ENCODE data around the gene TRPC1. TPM values are rescaled to one million over a fixed set of nuclear protein-coding genes. Genes with fewer than 3 reads are reported as not detected.

TRPC1 gene
- 3.9 and 8.8 TPM in 2 replicates for total RNA-seq

DNA sequence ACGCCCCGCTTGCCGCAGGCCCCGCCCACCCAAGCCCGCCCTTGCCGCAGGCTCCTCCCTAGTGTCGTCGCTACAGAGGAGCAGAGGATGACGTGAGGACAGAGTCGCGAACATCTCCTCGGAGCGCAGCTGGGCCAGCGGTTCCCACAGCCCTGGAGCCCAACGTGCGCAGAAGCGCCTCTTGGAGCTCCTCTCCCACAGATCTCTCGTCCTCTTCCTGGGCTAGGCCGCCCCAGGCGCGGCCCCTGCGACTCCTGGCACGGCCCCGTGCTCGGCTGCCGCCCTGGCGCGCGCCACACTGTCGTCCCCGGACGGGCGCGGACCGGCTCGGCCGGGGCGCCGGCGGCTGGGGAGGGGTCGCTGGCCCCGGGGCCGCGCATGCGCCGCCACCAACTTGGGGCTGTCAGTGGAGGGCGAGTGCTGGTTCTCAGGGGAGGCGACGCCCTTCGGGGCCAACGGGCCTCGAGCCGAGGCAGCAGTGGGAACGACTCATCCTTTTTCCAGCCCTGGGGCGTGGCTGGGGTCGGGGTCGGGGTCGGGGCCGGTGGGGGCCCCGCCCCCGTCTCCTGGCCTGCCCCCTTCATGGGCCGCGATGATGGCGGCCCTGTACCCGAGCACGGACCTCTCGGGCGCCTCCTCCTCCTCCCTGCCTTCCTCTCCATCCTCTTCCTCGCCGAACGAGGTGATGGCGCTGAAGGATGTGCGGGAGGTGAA lies at the start of gene TRPC1:
TSS of gene TRPC1 (plus strand) at position 67 of the 714 bp plus-strand sequence. CDS start at position 593, 526 bp downstream.
- no peak for FAIRE-seq
- DNase-seq (ENCODE audit: low read depth): peak; percentile 65
- TF ChIP-seq, protein P1, sequence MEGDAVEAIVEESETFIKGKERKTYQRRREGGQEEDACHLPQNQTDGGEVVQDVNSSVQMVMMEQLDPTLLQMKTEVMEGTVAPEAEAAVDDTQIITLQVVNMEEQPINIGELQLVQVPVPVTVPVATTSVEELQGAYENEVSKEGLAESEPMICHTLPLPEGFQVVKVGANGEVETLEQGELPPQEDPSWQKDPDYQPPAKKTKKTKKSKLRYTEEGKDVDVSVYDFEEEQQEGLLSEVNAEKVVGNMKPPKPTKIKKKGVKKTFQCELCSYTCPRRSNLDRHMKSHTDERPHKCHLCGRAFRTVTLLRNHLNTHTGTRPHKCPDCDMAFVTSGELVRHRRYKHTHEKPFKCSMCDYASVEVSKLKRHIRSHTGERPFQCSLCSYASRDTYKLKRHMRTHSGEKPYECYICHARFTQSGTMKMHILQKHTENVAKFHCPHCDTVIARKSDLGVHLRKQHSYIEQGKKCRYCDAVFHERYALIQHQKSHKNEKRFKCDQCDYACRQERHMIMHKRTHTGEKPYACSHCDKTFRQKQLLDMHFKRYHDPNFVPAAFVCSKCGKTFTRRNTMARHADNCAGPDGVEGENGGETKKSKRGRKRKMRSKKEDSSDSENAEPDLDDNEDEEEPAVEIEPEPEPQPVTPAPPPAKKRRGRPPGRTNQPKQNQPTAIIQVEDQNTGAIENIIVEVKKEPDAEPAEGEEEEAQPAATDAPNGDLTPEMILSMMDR (IDR thresholded peaks at IDR 0.05; ENCODE audit: insufficient read depth, low read length, severe bottlenecking): no peak
- H3K27me3 ChIP-seq (ENCODE audit: control insufficient read depth, insufficient read depth, low read length): no peaks in the 10 kb centered on the region
- H3K36me3 ChIP-seq (ENCODE audit: control insufficient read depth, insufficient read depth, low read length): no peaks in the 10 kb centered on the region
- peak within 1 kb of the TSS; percentile 76 for H3K4me3 ChIP-seq (ENCODE audit: low read depth, low read length)

DNA sequence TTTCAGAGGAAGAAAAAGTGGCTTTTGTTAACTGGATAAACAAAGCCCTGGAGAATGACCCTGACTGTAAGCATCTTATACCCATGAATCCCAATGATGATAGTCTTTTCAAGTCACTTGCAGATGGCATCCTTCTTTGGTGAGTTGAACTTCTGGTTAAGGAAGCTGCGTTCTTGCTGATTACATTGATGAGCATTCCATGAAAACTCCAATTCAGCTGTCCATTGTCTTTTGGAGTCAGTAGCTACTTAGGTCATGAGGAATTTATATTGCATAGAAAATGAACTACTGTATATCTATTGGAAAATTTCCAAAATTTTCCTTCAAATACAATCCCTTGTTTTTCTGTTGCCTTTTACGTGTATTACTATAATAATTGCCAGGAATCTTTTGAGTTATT lies 47.7 kb upstream of the TRPC1 start:
- no peaks in the 10 kb centered on the region for H3K27me3 ChIP-seq (ENCODE audit: control insufficient read depth, insufficient read depth, low read length)
- no peak for DNase-seq (ENCODE audit: low read depth)
- H3K36me3 ChIP-seq (ENCODE audit: control insufficient read depth, insufficient read depth, low read length): no peaks in the 10 kb centered on the region
- no peak overlapping the region for H3K4me3 ChIP-seq (ENCODE audit: low read depth, low read length)
- TF ChIP-seq, protein P1 (IDR thresholded peaks at IDR 0.05; ENCODE audit: insufficient read depth, low read length, severe bottlenecking): no peak
- no peak for FAIRE-seq

DNA sequence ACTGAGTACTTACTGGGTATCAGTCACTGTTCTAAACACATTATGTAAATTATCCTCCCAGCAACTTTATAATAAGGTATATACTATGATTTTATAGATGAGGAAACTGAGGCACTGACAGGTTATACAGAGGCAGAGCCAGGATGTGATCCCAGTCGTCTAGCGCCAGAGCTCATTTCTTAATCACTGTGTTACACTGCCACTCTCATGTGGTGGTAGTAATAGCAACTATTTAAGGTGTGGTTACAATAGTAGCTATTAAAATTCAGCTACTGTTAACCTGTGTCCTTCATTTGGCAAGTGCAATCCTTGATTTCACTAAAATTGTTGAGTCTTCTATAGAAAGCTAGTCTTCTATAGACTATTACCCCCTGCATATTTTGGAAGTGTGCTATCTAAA lies 43.1 kb upstream of the TRPC1 start:
- DNase-seq (ENCODE audit: low read depth): peak; percentile 29
- no peaks in the 10 kb centered on the region for H3K36me3 ChIP-seq (ENCODE audit: control insufficient read depth, insufficient read depth, low read length)
- no peaks in the 10 kb centered on the region for H3K27me3 ChIP-seq (ENCODE audit: control insufficient read depth, insufficient read depth, low read length)
- FAIRE-seq: no peak
- TF ChIP-seq, protein P1 (IDR thresholded peaks at IDR 0.05; ENCODE audit: insufficient read depth, low read length, severe bottlenecking): peak; percentile 9
- no peak overlapping the region for H3K4me3 ChIP-seq (ENCODE audit: low read depth, low read length)

DNA sequence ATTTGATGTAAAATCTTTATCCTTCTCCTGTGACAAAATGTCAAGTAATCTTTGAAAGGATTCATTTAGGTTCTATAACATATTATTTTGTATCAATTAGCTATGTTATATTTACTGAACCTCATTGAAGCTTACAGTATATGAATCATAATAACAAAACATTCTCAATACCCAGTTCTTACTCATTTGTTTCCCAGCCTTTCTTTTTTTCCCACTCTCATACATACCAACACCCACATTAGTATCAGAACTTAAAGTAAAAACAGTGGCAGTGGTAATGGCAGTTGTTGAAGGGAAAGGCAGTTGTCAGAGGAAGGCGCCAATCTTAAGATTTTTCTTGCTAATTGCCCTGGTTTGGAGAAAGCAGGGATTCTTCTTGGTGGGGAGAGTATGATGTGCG lies 33.2 kb upstream of the TRPC1 start:
- Histone ChIP-seq H3K4me3 (ENCODE audit: low read depth, low read length) (no peak overlapping the region), H3K27me3 (ENCODE audit: control insufficient read depth, insufficient read depth, low read length) (no peaks in the 10 kb centered on the region), H3K36me3 (ENCODE audit: control insufficient read depth, insufficient read depth, low read length) (no peaks in the 10 kb centered on the region)
- TF ChIP-seq, protein P1 (IDR thresholded peaks at IDR 0.05; ENCODE audit: insufficient read depth, low read length, severe bottlenecking): no peak
- DNase-seq (ENCODE audit: low read depth) (no peak), FAIRE-seq (no peak)

DNA sequence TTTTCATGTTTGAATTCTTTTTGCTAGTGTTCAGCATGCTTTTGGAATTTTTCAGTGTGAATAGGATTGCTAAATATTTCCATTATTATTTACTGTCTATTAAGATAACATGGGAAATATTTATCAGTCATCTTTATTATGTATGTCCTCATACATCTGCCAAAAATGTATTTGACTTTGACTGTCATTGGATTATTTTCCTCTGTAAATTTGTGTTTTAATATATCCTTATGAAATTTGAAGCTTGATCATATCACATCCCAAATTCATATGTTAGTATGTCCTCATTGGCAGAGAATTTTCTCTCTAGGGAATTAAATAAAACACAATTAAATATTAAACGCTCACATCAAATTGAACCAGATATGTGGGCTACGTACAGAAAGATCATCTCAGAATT lies 32.3 kb upstream of the TRPC1 start:
- Histone ChIP-seq H3K27me3 (ENCODE audit: control insufficient read depth, insufficient read depth, low read length) (no peaks in the 10 kb centered on the region), H3K4me3 (ENCODE audit: low read depth, low read length) (no peak overlapping the region), H3K36me3 (ENCODE audit: control insufficient read depth, insufficient read depth, low read length) (no peaks in the 10 kb centered on the region)
- TF ChIP-seq, protein P1 (IDR thresholded peaks at IDR 0.05; ENCODE audit: insufficient read depth, low read length, severe bottlenecking): no peak
- FAIRE-seq (no peak), DNase-seq (ENCODE audit: low read depth) (no peak)

Data from bronchial epithelial cell (primary cell).